Lung microvascular endothelial cell (primary cell): ENCODE results near the gene SHTN1. TPM values are rescaled to one million over a fixed set of nuclear protein-coding genes. Genes with fewer than 3 reads are reported as not detected.
A peak's percentile ranks its signal among the peaks of the same experiment; 100 is the strongest.

Experiments used
- DNase-seq, 2 donors: peaks; one replicate each; pipeline versions ENCODE4 v3.0.0 to v3.0.0-alpha.2; 2010; ENCODE audit warnings: low read depth in 2 of 2
- total RNA-seq: library from RNA; depleted of rRNA; stranded (reverse); fragments of >200 nt; gene quantifications from 2 replicates; pipeline ENCODE4 v1.2.1, GENCODE V29; 2014

SHTN1 gene
- total RNA-seq, 1 donor from 2014 or later = 0.99 TPM

- no peak for DNase-seq
These were observed 87.5 kb downstream of the SHTN1 start for GRCh38 chr10:116917481-116917880.

DNA sequence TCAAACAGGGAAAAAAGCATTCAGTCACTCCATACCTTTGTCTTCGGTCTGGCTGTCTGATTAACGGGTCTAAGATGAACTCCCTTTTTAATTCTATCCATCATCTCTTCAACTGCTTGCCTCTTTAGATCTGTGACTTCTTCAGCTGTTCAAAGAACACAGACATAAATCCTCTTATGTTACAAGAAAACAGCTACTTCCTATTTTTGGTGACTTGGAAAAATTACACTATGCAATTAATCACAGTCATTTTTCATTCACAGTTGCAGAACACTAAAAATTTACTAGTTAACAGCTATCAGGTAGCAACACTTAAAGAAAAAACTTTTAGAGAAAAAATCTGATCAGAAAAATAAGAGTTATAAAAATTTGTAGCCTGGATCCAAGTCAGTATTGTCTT lies 89.6 kb downstream of the SHTN1 start:
- DNase-seq = no peak

GRCh38 chr10:116913695-116914094 lies 91.3 kb downstream of the SHTN1 start:
- no peak for DNase-seq

- no peak for DNase-seq
These were observed 92.8 kb downstream of the SHTN1 start for GRCh38 chr10:116912162-116912561.

GRCh38 chr10:116910910-116911309 lies 94.1 kb downstream of the SHTN1 start:
- no peak for DNase-seq

GRCh38 chr10:116909307-116909706 lies 95.7 kb downstream of the SHTN1 start:
- no peak for DNase-seq

GRCh38 chr10:116907245-116907987 lies 97.6 kb downstream of the SHTN1 start:
- no peak for DNase-seq

DNA sequence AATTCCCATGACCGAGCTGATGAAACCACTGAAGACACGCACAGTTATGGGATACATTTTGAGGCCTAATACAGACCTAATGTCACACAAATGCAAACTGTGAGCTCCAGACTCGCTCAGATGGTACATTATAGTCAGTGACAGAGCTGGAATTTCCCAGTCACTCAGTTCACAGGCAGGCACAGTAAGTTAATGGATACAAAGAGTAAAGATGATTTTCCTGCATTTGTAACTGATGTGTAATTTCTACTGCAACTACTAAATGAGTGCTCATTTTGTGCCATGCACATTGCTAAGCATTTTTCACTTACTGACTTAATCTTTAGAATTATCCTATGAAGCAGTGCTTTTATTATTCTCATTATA lies 99.2 kb downstream of the SHTN1 start:
- no peak for DNase-seq

DNA sequence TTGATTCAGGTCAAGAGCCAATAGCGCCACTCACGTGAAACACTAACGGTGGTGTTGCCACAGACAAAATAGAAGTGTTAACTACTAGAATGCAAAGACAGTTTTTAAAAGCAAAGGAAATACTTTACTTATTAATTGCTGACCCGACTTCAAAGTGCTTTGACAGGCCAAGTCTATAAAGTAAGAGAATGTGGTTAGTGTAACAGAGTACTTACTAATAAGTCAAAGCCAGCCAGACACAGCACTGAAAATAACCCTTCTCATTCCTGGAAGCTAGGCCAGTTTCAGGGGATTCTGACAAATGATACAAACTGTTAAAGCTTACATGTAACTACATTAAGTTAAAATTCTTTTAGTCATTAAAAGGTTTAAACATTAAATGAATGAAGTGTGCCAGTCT lies 105.4 kb downstream of the SHTN1 start:
- no peak for DNase-seq

DNA sequence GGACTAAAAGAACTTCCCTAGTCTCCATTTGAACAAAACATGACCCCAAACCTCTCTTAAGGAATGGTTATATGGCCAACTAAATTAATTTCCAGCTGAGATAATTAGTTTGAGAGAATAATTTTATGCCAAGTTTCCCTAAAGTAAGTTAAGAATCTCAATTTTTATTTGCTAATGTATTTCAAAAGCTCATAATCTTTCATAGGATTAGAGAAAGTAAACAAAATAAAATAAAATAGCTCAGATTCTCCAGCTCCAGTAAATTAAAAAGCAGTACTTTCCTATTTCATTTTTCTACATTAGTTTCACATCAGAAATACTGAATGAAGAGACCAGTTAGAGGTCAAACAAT lies 111.3 kb downstream of the SHTN1 start:
- no peak for DNase-seq

DNA sequence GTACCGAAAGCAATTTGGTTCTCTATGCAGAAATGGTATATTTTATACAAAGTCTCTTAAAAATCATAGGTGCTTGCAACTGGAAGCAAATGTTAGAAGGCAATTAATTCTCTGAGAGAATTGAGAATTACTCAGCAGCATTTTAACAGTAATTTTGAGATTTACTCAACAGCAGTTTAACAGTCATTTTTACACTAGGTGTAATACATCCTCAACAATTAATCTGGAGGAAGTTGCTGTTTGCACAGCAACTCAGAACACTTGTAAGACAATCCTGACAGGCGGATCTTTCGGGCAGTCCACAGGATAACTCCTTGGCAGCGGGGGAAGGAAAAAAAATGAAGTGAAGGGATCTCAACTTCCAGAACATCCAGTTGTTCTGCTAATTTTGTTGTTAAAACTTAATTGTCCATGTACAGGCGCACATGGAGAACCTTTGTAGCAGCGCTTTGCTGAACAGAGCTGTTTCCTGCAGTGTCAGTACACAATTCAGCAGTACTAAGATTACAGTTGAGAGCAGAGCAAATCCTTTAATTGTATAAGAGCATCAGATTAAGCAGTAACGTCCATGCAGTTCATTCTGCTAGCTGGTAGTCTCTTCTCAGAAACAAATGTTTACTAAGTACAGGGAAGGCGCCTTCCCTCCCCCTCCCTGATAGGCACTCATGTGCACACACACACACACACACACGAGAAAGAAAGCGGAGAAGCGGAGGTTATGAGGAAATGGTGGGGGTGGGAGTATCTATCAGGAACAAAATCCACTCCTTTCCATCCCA lies 111.9 kb downstream of the SHTN1 start:
- DNase-seq = peak in 1 of 2 donors; percentile 49

GRCh38 chr10:116891208-116891607 lies 113.8 kb downstream of the SHTN1 start:
- DNase-seq = peak; percentile 82 to 90

DNA sequence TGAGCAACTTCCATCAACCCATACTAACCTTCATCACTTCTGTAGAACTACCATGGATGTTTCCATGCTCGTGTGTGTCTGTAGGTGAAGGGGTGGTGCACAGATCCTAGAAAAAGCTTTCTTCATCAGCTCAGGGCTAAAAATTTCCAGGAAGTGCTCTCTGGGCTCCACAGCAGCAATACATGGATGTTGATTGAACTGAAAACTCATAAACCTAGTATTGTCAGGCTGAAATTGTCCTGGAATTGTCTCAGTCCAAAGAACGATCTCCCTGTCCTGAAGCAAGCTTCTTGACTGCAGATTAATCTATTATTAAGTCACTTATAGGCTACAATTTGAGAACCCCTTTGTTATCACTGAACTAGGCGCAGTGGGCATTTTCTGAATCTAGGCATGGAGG lies 115.9 kb downstream of the SHTN1 start:
- DNase-seq = no peak

DNA sequence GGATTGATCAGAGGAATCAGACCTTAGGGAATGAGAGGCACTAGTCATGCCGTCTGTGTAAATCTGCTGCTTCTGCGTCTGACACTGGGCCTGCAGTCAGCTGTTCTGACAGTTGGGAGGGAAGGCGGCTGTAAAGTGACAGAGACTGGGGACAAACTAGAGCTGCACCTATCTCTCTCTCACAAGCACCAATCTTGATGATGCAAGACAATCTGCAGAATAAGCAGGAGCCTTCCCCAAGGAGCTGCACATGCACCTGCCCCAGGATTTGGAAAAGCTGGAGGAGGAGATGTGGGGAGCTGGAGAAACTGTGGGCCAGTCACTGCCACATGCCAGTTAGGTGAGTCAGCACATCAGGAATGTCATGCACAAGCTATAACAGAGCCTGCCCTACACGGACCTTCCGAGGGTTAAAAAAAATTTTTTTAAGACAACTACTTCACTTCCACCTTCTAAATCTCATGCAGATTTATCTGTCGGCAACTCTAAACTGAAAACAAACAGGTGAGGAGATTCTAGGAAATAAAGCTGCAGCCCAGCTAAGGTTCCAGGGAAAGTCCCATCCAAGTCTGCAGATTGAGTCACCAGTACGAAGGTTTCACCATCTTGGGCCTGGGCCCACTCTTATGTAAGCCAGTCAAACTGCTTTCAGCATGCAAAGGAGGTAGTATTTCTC lies 116.5 kb downstream of the SHTN1 start:
- DNase-seq = peak; percentile 33 to 69

GRCh38 chr10:116886772-116887171 lies 118.2 kb downstream of the SHTN1 start:
- DNase-seq = no peak

- DNase-seq = no peak
These were observed 122.3 kb downstream of the SHTN1 start for GRCh38 chr10:116882639-116883038.

GRCh38 chr10:116880716-116881482 lies 124.1 kb downstream of the SHTN1 start:
- DNase-seq = no peak

DNA sequence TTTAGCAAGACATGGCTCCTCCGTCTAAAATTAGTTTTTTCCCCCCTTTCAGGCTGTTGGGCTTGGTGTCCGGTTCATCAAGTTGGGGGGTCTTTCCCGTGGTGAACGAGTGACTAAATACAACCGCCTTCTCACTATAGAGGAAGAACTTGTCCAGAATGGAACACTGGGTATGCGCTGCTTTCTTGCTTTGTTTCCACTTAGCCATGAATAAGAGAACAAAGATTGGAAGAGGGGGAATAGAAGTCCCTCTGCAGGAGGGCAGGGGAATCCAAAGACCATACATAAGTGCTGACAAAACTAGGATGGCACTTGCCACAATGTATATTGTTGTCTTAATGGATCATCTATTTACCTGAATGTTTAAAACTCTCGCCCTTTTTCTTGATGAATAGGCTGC lies 125.2 kb downstream of the SHTN1 start:
- DNase-seq = no peak

DNA sequence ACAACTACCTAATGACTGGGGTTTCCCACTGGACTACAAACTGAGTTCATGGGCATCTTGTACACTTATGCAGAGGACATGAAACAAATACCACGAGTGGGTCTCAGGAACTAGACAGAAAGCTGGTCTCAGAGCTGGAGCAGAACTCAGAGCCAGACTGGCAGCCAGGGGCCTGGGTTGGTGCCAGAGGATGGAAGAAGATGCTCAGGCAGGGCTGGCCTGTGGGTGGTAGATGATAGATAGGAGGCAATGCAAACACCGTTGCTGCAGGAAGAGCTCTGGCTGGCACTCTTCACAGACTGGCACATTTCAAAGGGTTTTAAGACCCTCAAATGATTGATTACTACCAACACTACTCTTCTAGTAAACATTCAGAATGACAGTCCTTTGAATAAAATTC lies 126.9 kb downstream of the SHTN1 start:
- DNase-seq = no peak

DNA sequence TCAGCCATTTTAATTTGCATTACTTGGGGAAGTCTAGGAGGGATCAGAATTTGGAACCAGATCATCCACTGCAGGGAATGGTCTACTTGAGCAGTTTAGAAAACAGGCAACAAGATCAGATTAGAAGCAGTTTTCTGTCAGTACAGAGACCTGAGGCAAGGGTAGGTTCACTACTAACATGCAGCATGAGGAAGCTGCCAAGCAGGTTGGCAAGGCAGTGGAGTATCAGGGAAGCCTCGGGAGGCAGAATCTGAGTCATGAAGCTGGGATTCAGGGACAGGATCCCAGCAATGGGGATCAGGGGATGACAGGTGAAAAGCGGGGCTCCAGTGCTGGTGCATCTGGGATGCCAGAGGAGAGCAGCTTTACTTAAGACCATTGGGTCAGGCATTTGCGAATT lies 127.6 kb downstream of the SHTN1 start:
- no peak for DNase-seq

DNA sequence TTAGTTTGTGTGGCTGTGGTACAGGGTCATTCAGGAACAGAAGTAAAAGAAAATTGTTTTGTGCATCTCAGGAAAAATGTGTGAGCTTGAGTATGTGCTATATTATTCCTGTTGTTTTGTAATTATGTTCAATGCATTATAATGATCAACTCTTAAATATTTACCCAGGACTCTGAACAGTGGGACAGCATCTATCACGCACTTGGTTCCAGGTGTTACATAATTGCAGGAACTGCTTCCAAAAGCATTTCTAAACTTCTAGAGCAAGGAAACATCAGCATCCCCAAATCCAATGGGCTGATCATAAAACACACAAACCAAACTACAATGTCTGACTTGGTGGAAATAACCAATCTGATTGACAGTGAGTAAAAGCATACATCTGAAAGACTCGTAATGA lies 129.1 kb downstream of the SHTN1 start:
- no peak for DNase-seq

- DNase-seq = no peak
These were observed 131.9 kb downstream of the SHTN1 start for GRCh38 chr10:116873134-116873533.
